LoVo (cell line): Measurements from ENCODE around the gene HMCN2.
"Not testable (repeated sequence)": the region's sequence is repeated elsewhere in the genome, so short reads cannot be mapped to it uniquely, and the experiment has no call there.

Experiments used
- DNase-seq: peaks from one replicate; pipeline ENCODE4 v3.0.0-alpha.2; 2016; ENCODE audit warnings: low spot score

HMCN2 gene

DNA sequence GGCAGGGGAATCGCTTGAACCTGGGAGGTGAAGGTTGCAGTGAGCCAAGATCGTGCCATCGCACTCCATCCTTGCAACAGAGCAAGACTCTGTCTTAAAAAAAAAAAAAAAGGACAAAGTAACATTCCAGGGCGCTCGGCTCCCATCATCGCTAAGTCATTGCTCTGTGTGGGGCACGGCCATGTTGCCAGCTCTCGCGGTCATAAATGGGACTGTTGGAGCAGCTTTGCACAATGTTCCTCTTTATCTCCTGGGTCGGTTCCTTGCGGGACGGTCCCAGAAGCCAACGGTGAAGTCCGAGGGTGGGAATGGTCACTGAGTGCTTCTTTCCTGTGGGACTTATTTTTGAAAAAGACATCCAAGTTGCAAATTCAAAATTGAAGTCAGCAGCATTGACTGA lies 65.5 kb downstream of the HMCN2 start:
- no peak for DNase-seq

GRCh38 chr9:130331573-130331972 lies 66.0 kb downstream of the HMCN2 start:
- DNase-seq, result no peak

DNA sequence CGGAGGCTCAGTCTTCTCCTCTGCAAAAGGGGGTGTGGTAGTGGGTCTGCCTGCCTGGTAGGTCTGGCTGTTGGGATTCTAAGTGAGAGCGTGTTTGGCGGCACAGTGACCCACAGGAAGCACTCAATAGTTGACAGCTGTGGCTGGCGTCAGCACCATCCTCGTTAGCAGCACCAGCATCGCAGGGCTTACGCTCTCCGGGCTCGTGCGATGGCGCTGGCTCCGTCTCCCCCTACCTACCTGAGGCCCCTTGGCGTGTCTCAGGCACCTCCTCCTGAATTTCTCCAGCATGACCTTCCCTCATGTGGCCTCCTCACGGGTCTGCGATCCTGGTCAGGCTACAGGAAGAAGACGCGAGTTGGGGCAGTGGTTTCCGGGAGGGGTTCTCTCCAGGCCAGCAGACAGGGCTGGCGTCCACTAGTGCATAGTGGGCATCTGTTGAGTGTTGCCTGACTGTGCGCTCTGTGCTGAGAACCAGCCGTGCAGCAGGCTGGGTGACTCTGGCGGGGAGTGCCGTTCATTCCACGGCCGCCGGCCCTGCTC lies 66.9 kb downstream of the HMCN2 start:
- DNase-seq, result no peak

DNA sequence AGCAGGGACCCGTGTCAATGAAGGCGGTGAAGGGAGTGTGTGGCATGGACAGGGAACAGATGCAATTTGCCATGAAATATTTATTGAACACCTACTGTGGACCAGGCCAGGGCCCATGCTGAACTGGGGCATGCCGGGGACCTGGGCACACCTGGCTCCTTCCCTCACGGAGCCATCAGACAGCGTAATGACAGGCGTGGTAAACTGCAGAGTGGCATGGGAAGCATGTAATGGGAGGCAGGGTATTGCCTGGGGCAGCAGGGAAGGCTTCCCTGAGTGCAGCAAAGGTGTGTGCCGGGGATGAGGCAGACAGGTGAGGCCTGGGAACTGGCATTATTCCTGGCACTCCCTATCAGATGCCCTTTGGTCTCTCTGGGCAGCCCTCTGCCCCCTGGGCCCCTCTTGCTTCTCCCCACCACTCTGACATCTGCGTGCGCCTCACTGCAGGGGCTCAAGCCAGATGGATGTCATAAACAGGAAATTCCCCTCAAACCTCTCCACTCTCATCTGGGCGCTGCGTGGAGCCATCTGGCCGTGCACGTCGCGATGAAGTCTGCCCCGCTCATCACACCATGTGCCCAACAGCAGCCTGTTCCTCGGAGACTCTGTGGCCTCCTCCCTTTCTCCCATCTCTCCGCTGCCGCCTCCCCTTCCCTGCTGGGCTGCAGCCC lies 67.6 kb downstream of the HMCN2 start:
- no peak for DNase-seq

GRCh38 chr9:130333712-130334062 lies 68.1 kb downstream of the HMCN2 start:
- DNase-seq, result no peak

GRCh38 chr9:130334915-130335314 lies 69.4 kb downstream of the HMCN2 start:
- DNase-seq, result no peak

DNA sequence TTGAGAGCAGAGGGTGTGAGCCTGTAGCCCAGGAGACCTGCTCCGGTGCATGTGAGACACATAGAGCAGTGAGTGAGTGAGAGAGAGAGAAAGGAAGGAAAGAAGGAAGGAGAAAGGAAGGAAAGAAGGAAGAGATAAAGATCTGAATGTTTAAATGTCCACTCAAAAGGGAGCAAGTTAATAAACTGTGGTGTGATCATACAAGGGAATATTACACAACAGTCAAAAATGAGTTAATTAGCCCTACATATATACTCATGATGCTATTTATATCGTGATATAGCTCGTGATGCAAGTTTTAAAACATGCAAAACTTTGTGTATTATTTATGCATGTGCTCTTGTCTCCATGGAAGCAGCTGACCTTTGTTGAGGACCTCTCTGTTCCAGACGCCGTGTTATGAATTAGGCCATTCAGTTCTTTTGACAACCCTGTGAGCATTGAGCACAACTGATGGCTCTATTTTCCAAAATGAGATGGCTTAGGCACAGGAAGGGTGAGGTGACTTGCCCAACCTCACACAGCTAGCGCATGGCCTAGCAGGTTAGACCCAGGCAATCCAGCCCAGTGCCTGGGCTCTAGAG lies 70.6 kb downstream of the HMCN2 start:
- DNase-seq, result no peak

GRCh38 chr9:130336885-130337284 lies 71.3 kb downstream of the HMCN2 start:
- DNase-seq, result no peak

- DNase-seq, result no peak
Observed at GRCh38 chr9:130337318-130337717, 71.8 kb downstream of the HMCN2 start.

- DNase-seq, result no peak
Observed at GRCh38 chr9:130337784-130338380, 72.3 kb downstream of the HMCN2 start.

- DNase-seq, result not testable (repeated sequence)
Observed at GRCh38 chr9:130338891-130339290, 73.3 kb downstream of the HMCN2 start.

DNA sequence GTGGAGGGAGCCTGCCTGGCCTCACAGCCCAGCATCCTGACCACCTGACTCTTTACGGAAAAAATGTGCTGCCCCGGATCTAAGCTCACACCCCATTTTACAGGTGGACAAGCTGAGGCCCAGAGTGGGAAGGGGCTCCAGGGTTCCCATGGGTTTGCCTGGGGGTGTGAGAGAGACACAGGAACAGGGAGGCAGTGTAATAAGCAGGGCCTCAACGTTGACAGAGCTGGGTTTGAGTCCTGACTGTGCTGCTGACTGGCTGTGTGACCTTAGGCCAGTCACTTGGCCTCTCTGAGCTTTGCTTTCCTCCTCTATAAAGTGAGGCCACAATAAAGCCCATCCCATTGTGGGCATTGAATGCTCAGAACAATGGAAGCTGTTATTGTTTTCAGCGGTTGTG lies 73.7 kb downstream of the HMCN2 start:
- DNase-seq, result no peak

GRCh38 chr9:130340011-130340410 lies 74.5 kb downstream of the HMCN2 start:
- no peak for DNase-seq

- not testable (repeated sequence) for DNase-seq
Observed at GRCh38 chr9:130340557-130340956, 75.0 kb downstream of the HMCN2 start.

GRCh38 chr9:130341128-130341527 lies 75.6 kb downstream of the HMCN2 start:
- DNase-seq, result no peak

DNA sequence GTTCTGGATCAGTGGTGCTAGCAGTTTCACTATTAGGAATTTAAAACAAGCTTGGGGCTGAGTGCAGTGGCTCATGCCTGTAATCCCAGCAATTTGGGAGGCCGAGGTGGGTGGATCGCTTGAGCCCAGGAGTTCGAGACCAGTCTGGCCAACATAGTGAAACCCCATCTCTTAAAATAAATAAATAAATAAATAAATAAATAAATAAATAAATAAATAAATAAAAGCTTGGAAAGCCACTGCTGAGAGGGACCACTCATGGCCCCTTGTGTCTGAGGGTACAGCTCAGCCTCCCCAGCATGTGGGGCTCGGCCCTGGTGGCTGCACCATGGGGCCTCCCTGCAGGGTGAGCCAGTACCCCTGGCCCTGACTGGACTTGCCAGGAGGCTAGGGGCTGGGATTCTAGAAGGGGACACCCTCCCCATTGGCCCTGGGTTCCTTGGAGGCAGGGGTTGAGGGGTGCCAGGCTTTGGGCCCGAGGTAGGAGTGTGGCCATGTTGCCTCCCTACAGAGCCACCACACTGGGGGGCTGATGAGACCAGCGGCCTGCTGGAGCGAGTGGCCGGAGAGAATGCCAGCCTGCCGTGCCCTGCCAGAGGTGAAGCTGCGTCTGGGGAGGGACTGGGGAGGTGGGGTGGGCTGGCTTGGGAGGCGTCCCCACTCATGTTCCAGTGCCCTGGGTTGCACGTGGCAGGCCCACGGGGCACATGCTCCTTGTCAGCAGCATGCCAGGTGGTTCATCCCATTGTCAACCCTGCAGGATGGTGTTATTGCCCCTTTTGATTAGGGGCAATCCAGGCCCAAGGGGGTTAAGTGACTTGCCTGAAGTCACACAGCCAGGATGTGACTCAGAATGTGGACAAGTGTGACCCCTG lies 76.5 kb downstream of the HMCN2 start:
- DNase-seq, result no peak

- DNase-seq, result no peak
Observed at GRCh38 chr9:130342714-130343085, 77.1 kb downstream of the HMCN2 start.

- no peak for DNase-seq
Observed at GRCh38 chr9:130343445-130343918, 77.9 kb downstream of the HMCN2 start.

GRCh38 chr9:130344366-130344765 lies 78.8 kb downstream of the HMCN2 start:
- DNase-seq, result no peak

- no peak for DNase-seq
Observed at GRCh38 chr9:130345009-130345896, 79.7 kb downstream of the HMCN2 start.

DNA sequence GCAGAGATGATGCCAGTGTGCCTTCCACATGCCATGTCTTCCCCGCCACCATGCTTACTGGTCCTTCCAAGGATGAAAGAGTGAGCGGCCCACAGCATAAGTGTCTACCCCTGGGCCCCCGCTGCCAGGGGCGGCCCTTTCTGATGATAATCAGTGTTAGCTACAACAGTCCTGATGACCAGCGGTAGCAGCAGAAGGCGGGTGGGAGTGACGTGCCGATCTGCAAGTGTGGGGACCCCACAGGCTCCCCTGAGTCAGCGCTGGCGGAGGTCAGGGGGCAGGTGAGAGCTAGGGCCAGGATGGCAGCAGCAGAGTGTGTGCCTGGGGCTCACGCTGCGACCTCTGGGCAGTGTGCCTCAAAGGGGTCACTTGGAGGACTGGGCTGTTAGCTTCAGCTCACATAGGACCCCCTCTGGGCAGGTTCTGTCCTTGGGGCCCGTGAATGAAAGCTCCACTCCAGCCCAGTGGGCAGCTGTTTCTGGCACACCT lies 80.4 kb downstream of the HMCN2 start:
- DNase-seq, result no peak
